H1 (cell line): Measurements from ENCODE around the gene GNAS. TPM values are rescaled to one million over a fixed set of nuclear protein-coding genes. Genes with fewer than 3 reads are reported as not detected.

Source experiments
- CTCF ChIA-PET: fragments of 300-600 bp; sonication (Branson Sonifier 250); formaldehyde crosslinking; loops from one replicate; lab custom pipeline; 2021; ENCODE audit not compliant: partially characterized antibody; lab: Charles Lee
- POLR2A ChIA-PET: fragments of 300-600 bp; sonication (Branson Sonifier 250); formaldehyde crosslinking; loops from one replicate; lab custom pipeline; 2021; ENCODE audit warnings: inconsistent platforms; ENCODE audit not compliant: partially characterized antibody; lab: Charles Lee
- DNase-seq, 2 experiments: peaks; one replicate each; pipeline versions ENCODE4 v3.0.0 to v3.0.0-alpha.2; 2010 to 2022; ENCODE audit warnings: low spot score in 2 of 2, low read depth in 1 of 2, mixed read lengths in 1 of 2
- FAIRE-seq: peaks from 2 replicates; lab custom pipeline; 2011; peaks lifted over from hg19 to GRCh38; lab: Jason Lieb, UNC
- H2AFZ ChIP-seq: 2 replicates; pipeline ENCODE4 v1.8.1; 2012; ENCODE audit warnings: low read length, inconsistent platforms
- H2AK5ac ChIP-seq: 2 replicates; pipeline ENCODE4 v1.6.1; 2013; ENCODE audit warnings: low read depth, low read length
- H2BK120ac ChIP-seq: replicated peaks from 2 replicates; pipeline ENCODE3; 2013; ENCODE audit warnings: low read depth, low read length, inconsistent platforms
- H2BK12ac ChIP-seq: 2 replicates; pipeline ENCODE4 v1.6.1; 2013; ENCODE audit warnings: low read depth, low read length
- H2BK15ac ChIP-seq: 2 replicates; pipeline ENCODE4 v1.6.1; 2013; ENCODE audit warnings: low read length
- H2BK20ac ChIP-seq: 2 replicates; pipeline ENCODE4 v1.6.1; 2013; ENCODE audit warnings: low read length
- H2BK5ac ChIP-seq: 2 replicates; pipeline ENCODE4 v1.6.1; 2013; ENCODE audit warnings: low read depth, low read length
- H3K14ac ChIP-seq: 2 replicates; pipeline ENCODE4 v1.6.1; 2013; ENCODE audit warnings: inconsistent platforms; ENCODE audit not compliant: insufficient read length
- H3K18ac ChIP-seq: 2 replicates; pipeline ENCODE4 v1.6.1; 2013; ENCODE audit warnings: low read length; ENCODE audit errors: extremely low read depth
- H3K23ac ChIP-seq: 2 replicates; pipeline ENCODE4 v1.6.1; 2013; ENCODE audit warnings: inconsistent platforms; ENCODE audit not compliant: insufficient read length
- H3K23me2 ChIP-seq: 2 replicates; pipeline ENCODE4 v1.6.1; 2013; ENCODE audit warnings: low read depth, low read length
- H3K27ac ChIP-seq: 2 replicates; pipeline ENCODE4 v1.6.1; 2011; ENCODE audit warnings: low read depth, low read length, inconsistent platforms
- H3K27me3 ChIP-seq, 4 experiments: replicated peaks in 1 of 4; 1 replicate in 1 of 4; 2 replicates in 3 of 4; pipeline versions ENCODE4 v1.6.1 to v1.8.1; 2011 to 2013; ENCODE audit warnings: low read length in 3 of 4, mild to moderate bottlenecking in 3 of 4, inconsistent platforms in 2 of 4, mixed read lengths in 2 of 4, moderate library complexity in 1 of 4; ENCODE audit not compliant: control insufficient read depth in 3 of 4, insufficient read depth in 3 of 4; ENCODE audit errors: extremely low read depth in 1 of 4
- H3K36me3 ChIP-seq, 4 experiments: 2 replicates each; pipeline versions ENCODE4 v1.6.1 to v1.8.1; 2011 to 2013; ENCODE audit warnings: mild to moderate bottlenecking in 4 of 4, low read length in 3 of 4, moderate library complexity in 2 of 4, control low read depth in 1 of 4, inconsistent platforms in 1 of 4; ENCODE audit not compliant: insufficient read depth in 4 of 4, control insufficient read depth in 2 of 4
- H3K4ac ChIP-seq: replicated peaks from 2 replicates; pipeline ENCODE3; 2013; ENCODE audit warnings: low read length, low read depth, mixed read lengths, inconsistent platforms; ENCODE audit not compliant: insufficient read length
- H3K4me1 ChIP-seq, 4 experiments: replicated peaks in 1 of 4; 1 replicate in 1 of 4; 2 replicates in 3 of 4; pipeline versions ENCODE4 v1.6.1 to v1.8.1; 2011 to 2013; ENCODE audit warnings: low read length in 3 of 4, inconsistent platforms in 2 of 4, mixed read lengths in 1 of 4; ENCODE audit not compliant: insufficient read depth in 4 of 4, control insufficient read depth in 3 of 4
- H3K4me2 ChIP-seq, 2 experiments: 2 replicates each; pipeline versions ENCODE4 v1.6.1 to v1.8.1; 2011 to 2013; ENCODE audit warnings: low read depth in 2 of 2, low read length in 2 of 2, control low read depth in 1 of 2, inconsistent platforms in 1 of 2, mild to moderate bottlenecking in 1 of 2; ENCODE audit not compliant: insufficient read depth in 1 of 2
- H3K4me3 ChIP-seq, 4 experiments: fragments of 200-600, 300-600 bp in 1 of 4; sonication (generic), shearing (Covaris generic), sonication (Bioruptor Twin) in 1 of 4; 2 replicates each; pipeline versions ENCODE4 v1.5.1 to v1.8.1; 2011 to 2016; ENCODE audit warnings: low read length in 4 of 4, low read depth in 3 of 4, control low read depth in 2 of 4, inconsistent platforms in 2 of 4, mild to moderate bottlenecking in 2 of 4, mixed read lengths in 1 of 4, moderate library complexity in 1 of 4; ENCODE audit not compliant: insufficient read depth in 2 of 4; ENCODE audit errors: extremely low read depth in 1 of 4
- H3K56ac ChIP-seq: replicated peaks from 2 replicates; pipeline ENCODE3; 2013; ENCODE audit warnings: low read depth, mild to moderate bottlenecking, mixed read lengths, low read length, inconsistent platforms; ENCODE audit not compliant: insufficient read length
- H3K79me1 ChIP-seq: 2 replicates; pipeline ENCODE4 v1.6.1; 2013; ENCODE audit warnings: low read depth, low read length, control low read depth
- H3K79me2 ChIP-seq, 2 experiments: 2 replicates each; pipeline versions ENCODE4 v1.6.1 to v1.8.1; 2012 to 2013; ENCODE audit warnings: low read length in 2 of 2, mild to moderate bottlenecking in 2 of 2, inconsistent platforms in 1 of 2; ENCODE audit not compliant: insufficient read depth in 2 of 2, control insufficient read depth in 1 of 2
- H3K9ac ChIP-seq, 4 experiments: replicated peaks in 1 of 4; 1 replicate in 1 of 4; 2 replicates in 3 of 4; pipeline versions ENCODE4 v1.6.1 to v1.8.1; 2011 to 2013; ENCODE audit warnings: low read depth in 3 of 4, low read length in 3 of 4, control low read depth in 2 of 4, mild to moderate bottlenecking in 2 of 4, moderate library complexity in 2 of 4, inconsistent platforms in 1 of 4; ENCODE audit errors: extremely low read depth in 1 of 4
- H3K9me3 ChIP-seq, 2 experiments: 2 replicates each; pipeline versions ENCODE4 v1.6.1 to v1.8.1; 2012 to 2013; ENCODE audit warnings: mild to moderate bottlenecking in 2 of 2, moderate library complexity in 2 of 2, control low read depth in 1 of 2, inconsistent platforms in 1 of 2, low read depth in 1 of 2, low read length in 1 of 2, mixed read lengths in 1 of 2; ENCODE audit not compliant: insufficient read depth in 2 of 2
- H4K20me1 ChIP-seq, 2 experiments: replicated peaks in 1 of 2; 2 replicates each; pipeline versions ENCODE3 to v1.8.1; 2011 to 2013; ENCODE audit warnings: inconsistent platforms in 2 of 2, low read length in 2 of 2, mild to moderate bottlenecking in 1 of 2; ENCODE audit not compliant: insufficient read depth in 2 of 2, control insufficient read depth in 1 of 2
- H4K5ac ChIP-seq: 2 replicates; pipeline ENCODE4 v1.6.1; 2013; ENCODE audit warnings: low read length, low read depth, mixed read lengths, inconsistent platforms; ENCODE audit not compliant: insufficient read length
- H4K8ac ChIP-seq: 2 replicates; pipeline ENCODE4 v1.8.0; 2013; ENCODE audit warnings: mild to moderate bottlenecking, moderate library complexity, low read length, inconsistent platforms; ENCODE audit not compliant: insufficient read depth; ENCODE audit errors: extremely low read depth
- H4K91ac ChIP-seq: replicated peaks from 2 replicates; pipeline ENCODE3; 2013; ENCODE audit warnings: low read length, mixed read lengths, inconsistent platforms; ENCODE audit not compliant: insufficient read length
- EZH2 ChIP-seq: fragments of 200-600 bp; sonication (generic); IDR thresholded peaks from 2 replicates; pipeline ENCODE4 v1.7.1; 2012; ENCODE audit warnings: low read depth, mild to moderate bottlenecking, moderate library complexity, low read length, inconsistent platforms; ENCODE audit not compliant: severe bottlenecking
- GABPA ChIP-seq: IDR thresholded peaks from 2 replicates; pipeline ENCODE4 v1.6.1; 2011; ENCODE audit warnings: mild to moderate bottlenecking, low read length, moderate library complexity, borderline replicate concordance; ENCODE audit not compliant: insufficient read depth
- MAFK ChIP-seq: IDR thresholded peaks from 2 replicates; pipeline ENCODE4 v1.6.1; 2012; ENCODE audit warnings: low read depth, mild to moderate bottlenecking, improper control_type of control experiment, low read length
- NRF1 ChIP-seq: IDR thresholded peaks from 2 replicates; pipeline ENCODE4 v1.6.1; 2011; ENCODE audit warnings: mild to moderate bottlenecking, low read depth, low read length, improper control_type of control experiment
- RNF2 ChIP-seq: fragments of 200-900, 300-1000 bp; sonication (generic); IDR thresholded peaks from 2 replicates; pipeline ENCODE4 v1.7.1; 2016; ENCODE audit warnings: borderline replicate concordance, low read depth, mild to moderate bottlenecking, antibody characterized with exemption, low read length; ENCODE audit not compliant: poor library complexity, severe bottlenecking; ENCODE audit errors: missing control alignments
- SIX5 ChIP-seq: IDR thresholded peaks from 2 replicates; pipeline ENCODE4 v1.6.1; 2011; ENCODE audit warnings: mild to moderate bottlenecking, low read depth, low read length
- SP4 ChIP-seq: IDR thresholded peaks from 2 replicates; pipeline ENCODE4 v1.6.1; 2012; ENCODE audit warnings: low read length, inconsistent platforms
- SUZ12 ChIP-seq: fragments of 200-600 bp; sonication (generic); IDR thresholded peaks from 2 replicates; pipeline ENCODE4 v1.6.1; 2012; ENCODE audit warnings: mild to moderate bottlenecking, inconsistent platforms, low read length, moderate library complexity, mixed read lengths
- WGBS, 2 experiments: shearing (Covaris generic) in 1 of 2; methylation state at CpG; one replicate each; pipeline versions ENCODE4 v1.1.6 to v1.1.7; 2013 to 2015; ENCODE audit warnings: low lambda C conversion rate in 2 of 2, mixed read lengths in 2 of 2, inconsistent platforms in 1 of 2, low coverage in 1 of 2, missing lambda C conversion rate in 1 of 2; ENCODE audit not compliant: insufficient replicate concordance in 2 of 2, insufficient coverage in 1 of 2, insufficient read length in 1 of 2; ENCODE audit errors: extremely low coverage in 1 of 2, missing lambda C conversion rate in 1 of 2; 5-methylcytosine and 5-hydroxymethylcytosine counted together
- polyA plus RNA-seq, 7 experiments: library from polyadenylated mRNA; depleted of rRNA in 3 of 7; stranded (reverse) in 5 of 7; unstranded in 2 of 7; fragments of >200 nt in 5 of 7; fragments of 200-250 nt in 2 of 7; gene quantifications; 1 replicate in 5 of 7; 2 replicates in 1 of 7; 4 replicates in 1 of 7; pipeline versions ENCODE4 v1.2.1 to v1.2.3, GENCODE V29; 2011 to 2013; ENCODE audit warnings: missing spikeins in 2 of 7, mixed read lengths in 2 of 7
- total RNA-seq: library from RNA; stranded (reverse); fragmentation: NEBNext Ultra II Directional; extraction: Animal tissue kit (Norgen Biotek cat#: 25700); gene quantifications from 2 replicates; pipeline ENCODE4 v1.2.1, GENCODE V29; 2021

The GNAS gene
- total and polyA plus RNA-seq, 2 of the 8 experiments (the other 6 are each of a cell fraction or from before 2014, with no cell fraction given), result 989 to 1,613 TPM

DNA sequence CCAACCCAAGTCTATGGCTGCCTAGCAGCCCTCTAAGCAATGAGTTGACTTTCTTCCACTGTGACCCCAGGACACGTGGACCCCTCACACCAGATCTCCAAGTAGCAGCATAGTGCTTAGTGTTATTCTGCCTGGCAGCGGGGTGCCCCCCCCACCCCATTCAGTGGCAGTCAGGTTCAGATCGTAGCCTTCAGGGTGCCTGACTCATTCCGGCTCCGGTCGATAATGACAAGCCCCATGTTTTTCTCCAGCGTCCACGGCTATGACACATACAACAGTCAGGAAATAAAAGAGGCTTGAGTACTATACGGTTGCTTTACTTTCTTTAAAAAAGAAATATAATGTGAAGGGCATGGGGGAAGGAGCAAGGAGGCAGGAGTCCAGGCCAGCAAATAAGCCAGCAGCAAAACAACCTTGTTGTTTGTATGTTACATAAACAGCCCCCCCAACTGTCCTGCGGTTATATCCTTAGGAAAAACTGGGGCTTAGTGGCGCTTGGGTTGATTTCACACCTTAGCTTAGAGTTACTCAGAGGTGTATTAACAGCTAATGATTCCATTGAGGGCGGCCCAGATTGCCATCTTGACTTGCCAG, 23.1 kb downstream of the GNAS start:
- no peak overlapping the region for H3K9ac ChIP-seq
- no peak for TF ChIP-seq GABPA
- TF ChIP-seq NRF1, result no peak
- TF ChIP-seq SUZ12, result no peak
- no peak for TF ChIP-seq RNF2
- TF ChIP-seq MAFK, result no peak
- no peak for TF ChIP-seq EZH2
- TF ChIP-seq SIX5, result no peak
- TF ChIP-seq SP4, result no peak

More for the DNA sequence above, 23.1 kb downstream of the GNAS start:
- no peaks in the 10 kb centered on the region for H3K9me3 ChIP-seq
- H2AK5ac ChIP-seq, result no peak overlapping the region
- no peak overlapping the region; the same call in 1 of the 2 replicates for H4K8ac ChIP-seq
- H3K56ac ChIP-seq, result no peak overlapping the region
- H3K23me2 ChIP-seq, result no peaks in the 10 kb centered on the region
- H2BK12ac ChIP-seq, result no peak overlapping the region
- H3K79me1 ChIP-seq, result no peaks in the 10 kb centered on the region
- no peak overlapping the region for H4K5ac ChIP-seq
- no peak overlapping the region for H3K23ac ChIP-seq
- no peak overlapping the region for H2BK5ac ChIP-seq
- 0 out of 2 replicates have a peak overlapping the region, but pooled peaks have one; percentile 49 for H3K18ac ChIP-seq
- no peak overlapping the region for H4K91ac ChIP-seq
- FAIRE-seq, result no peak
- no peak overlapping the region for H3K4ac ChIP-seq
- no peak overlapping the region for H2AFZ ChIP-seq
- H2BK15ac ChIP-seq, result no peak overlapping the region
- no peak overlapping the region for H3K4me2 ChIP-seq
- 93% methylated on average over 12 of the region's 12 CpGs; no CpG with 5 or more reads in 1 of the 2 experiments for WGBS, 2 experiments
- POLR2A ChIA-PET, result interaction anchor here (0.7 to 4.4 kb wide), 4 partner anchors 8 to 15 kb away, joined by 3 to 26 read pairs (median 8); no protein-coding TSS in a partner anchor
- no peaks in the 10 kb centered on the region for H4K20me1 ChIP-seq
- DNase-seq, result no peak
- no peak overlapping the region for H3K14ac ChIP-seq
- H2BK20ac ChIP-seq, result no peak overlapping the region
- H2BK120ac ChIP-seq, result no peak overlapping the region
- CTCF ChIA-PET, result interaction anchor here (1.1 to 2.4 kb wide), 3 partner anchors 12 to 580 kb away, joined by 3 to 6 read pairs (median 4); no protein-coding TSS in a partner anchor
- H3K27ac ChIP-seq, result no peak overlapping the region
- no peaks in the 10 kb centered on the region for H3K79me2 ChIP-seq
- no peak overlapping the region for H3K4me3 ChIP-seq
- H3K4me1 ChIP-seq, result peaks cover 3 to 23% (median 18%) of the 10 kb centered on the region in 4 experiments
- no peaks in the 10 kb centered on the region for H3K27me3 ChIP-seq
- no peaks in the 10 kb centered on the region; a peak in 1 of 8 replicates for H3K36me3 ChIP-seq
